ENCODE results near the gene TMEM232.

DNA sequence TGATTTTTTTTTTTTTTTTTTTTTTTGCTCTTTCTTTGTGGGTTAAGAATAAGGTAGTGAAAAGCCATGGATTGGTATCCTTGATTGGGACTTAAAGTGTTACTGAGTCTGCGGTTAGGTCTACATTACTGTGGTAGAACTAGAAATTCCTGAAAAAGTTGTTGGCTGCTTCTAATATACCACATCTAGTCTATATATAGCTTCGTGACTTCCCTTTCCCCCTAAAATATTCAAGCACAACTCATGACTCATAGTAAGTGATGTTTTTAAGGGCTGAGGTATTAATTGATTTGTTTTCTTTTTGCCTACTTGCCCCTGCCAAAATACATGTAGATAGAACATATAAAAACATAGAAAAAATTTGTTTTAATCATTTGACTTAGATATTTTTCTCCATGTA lies 247.6 kb downstream of the TMEM232 start:
- TF ChIP-seq, protein P1, sequence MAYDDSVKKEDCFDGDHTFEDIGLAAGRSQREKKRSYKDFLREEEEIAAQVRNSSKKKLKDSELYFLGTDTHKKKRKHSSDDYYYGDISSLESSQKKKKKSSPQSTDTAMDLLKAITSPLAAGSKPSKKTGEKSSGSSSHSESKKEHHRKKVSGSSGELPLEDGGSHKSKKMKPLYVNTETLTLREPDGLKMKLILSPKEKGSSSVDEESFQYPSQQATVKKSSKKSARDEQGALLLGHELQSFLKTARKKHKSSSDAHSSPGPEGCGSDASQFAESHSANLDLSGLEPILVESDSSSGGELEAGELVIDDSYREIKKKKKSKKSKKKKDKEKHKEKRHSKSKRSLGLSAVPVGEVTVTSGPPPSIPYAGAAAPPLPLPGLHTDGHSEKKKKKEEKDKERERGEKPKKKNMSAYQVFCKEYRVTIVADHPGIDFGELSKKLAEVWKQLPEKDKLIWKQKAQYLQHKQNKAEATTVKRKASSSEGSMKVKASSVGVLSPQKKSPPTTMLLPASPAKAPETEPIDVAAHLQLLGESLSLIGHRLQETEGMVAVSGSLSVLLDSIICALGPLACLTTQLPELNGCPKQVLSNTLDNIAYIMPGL (CRISPR knock-in tag; IDR thresholded peaks at IDR 0.05), result no peak
- TF ChIP-seq, protein P2, sequence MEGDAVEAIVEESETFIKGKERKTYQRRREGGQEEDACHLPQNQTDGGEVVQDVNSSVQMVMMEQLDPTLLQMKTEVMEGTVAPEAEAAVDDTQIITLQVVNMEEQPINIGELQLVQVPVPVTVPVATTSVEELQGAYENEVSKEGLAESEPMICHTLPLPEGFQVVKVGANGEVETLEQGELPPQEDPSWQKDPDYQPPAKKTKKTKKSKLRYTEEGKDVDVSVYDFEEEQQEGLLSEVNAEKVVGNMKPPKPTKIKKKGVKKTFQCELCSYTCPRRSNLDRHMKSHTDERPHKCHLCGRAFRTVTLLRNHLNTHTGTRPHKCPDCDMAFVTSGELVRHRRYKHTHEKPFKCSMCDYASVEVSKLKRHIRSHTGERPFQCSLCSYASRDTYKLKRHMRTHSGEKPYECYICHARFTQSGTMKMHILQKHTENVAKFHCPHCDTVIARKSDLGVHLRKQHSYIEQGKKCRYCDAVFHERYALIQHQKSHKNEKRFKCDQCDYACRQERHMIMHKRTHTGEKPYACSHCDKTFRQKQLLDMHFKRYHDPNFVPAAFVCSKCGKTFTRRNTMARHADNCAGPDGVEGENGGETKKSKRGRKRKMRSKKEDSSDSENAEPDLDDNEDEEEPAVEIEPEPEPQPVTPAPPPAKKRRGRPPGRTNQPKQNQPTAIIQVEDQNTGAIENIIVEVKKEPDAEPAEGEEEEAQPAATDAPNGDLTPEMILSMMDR (IDR thresholded peaks at IDR 0.05), result no peak
- TF ChIP-seq NFE2L1 (CRISPR knock-in tag; IDR thresholded peaks at IDR 0.05), result no peak
- no peak for TF ChIP-seq TCF7 (CRISPR knock-in tag; IDR thresholded peaks at IDR 0.05; ENCODE audit: low read depth)

All from WTC11 (cell line).